Measurements from ENCODE around the gene CERS6.

CERS6 gene

DNA sequence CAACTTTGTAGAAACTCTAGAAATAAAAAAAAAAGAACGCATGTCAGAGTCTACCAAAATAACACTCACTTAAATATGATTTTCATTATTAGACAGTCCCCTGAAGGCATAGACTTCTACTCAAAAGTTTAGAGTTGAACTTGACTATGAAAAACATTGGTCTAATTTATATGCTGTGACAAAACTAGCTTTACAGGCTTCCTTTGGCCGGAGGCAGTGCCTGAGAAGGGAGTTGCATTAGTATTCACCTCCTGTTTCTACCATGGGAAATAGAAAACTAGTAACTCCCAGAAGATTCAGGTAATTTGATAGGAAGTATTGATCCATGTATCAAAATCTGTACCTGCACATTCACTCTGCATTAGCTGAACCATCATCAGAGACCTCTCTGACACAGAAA lies 182.9 kb downstream of the CERS6 start:
- TF ChIP-seq, protein P1, sequence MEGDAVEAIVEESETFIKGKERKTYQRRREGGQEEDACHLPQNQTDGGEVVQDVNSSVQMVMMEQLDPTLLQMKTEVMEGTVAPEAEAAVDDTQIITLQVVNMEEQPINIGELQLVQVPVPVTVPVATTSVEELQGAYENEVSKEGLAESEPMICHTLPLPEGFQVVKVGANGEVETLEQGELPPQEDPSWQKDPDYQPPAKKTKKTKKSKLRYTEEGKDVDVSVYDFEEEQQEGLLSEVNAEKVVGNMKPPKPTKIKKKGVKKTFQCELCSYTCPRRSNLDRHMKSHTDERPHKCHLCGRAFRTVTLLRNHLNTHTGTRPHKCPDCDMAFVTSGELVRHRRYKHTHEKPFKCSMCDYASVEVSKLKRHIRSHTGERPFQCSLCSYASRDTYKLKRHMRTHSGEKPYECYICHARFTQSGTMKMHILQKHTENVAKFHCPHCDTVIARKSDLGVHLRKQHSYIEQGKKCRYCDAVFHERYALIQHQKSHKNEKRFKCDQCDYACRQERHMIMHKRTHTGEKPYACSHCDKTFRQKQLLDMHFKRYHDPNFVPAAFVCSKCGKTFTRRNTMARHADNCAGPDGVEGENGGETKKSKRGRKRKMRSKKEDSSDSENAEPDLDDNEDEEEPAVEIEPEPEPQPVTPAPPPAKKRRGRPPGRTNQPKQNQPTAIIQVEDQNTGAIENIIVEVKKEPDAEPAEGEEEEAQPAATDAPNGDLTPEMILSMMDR (IDR thresholded peaks at IDR 0.05) = no peak

DNA sequence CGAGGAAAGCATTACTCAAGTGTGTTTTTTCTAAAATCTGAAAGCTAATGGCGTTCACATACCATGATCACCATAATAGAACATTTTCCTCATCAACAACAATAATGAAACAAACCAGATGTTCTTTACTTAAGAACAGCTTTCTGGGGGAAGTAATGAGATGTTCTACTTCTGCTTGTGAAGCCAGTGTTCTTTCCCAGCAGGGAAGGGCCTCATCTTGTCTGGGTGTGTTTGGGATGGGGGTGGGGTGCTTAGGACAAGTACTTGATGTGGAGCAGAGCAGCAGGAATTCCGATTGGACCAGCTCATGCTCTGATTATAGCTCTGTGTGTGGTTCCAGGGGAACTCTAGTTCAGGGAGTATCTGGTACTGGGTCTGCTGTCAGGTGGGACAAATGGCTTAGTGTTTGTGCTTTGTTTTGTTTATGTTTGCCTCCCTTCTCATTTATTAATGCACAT lies 183.4 kb downstream of the CERS6 start:
- TF ChIP-seq, protein P1 (IDR thresholded peaks at IDR 0.05) = no peak

DNA sequence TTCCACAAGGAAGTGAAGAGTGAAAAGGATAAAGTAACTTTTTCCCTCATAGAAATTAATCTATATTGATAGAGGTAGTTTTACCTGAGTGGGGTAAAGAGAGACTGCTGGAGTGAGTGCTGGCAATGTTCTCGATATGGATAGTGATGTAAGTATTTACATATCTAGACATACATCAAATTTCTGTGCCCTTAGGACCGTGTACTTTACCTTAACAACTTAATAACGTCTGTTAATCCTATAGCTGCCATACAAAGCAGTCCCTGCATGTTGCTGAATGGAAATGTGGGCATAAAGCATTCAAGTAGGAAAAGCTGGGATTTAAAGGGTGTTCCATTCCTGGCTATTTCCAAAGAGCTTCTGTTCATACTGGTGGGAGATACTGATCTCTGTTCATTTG lies 184.0 kb downstream of the CERS6 start:
- TF ChIP-seq, protein P1 (IDR thresholded peaks at IDR 0.05) = no peak

DNA sequence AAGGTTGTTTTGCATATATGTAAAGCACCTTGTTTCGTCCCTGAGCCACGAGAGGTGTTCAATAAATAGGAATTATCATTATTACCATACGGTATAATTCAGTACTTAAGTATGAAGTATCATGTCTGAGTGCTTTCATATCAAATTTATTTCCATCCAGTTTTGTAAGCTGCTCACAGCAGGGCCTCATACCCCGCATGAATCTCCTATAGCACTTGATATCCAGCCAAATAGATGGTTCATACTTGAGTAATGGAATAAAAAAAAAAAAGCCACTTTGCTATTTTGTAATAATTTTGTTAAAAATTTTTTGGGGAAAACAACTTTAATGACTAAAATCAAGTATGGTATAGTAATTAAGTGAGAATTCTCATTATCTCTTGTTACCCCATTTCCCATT lies 185.6 kb downstream of the CERS6 start:
- TF ChIP-seq, protein P1 (IDR thresholded peaks at IDR 0.05) = no peak

DNA sequence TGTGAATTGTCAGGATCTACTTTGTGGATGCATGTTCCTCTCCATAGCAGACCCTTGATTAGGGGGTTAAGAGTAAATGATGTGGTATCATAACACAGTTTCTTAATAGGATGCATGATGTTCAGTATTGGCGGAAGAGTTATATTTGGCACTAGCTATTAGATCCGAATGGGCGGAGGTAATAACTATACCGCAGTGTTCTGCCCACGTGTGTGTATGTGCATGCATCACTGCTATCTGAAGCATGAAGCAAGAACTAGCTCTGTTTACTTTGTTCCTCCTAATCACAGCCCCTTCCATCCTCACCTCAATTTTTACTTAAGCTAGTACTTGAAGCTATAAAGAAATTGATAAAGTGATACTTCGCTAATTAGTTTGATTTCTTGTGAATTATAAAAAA lies 186.8 kb downstream of the CERS6 start:
- TF ChIP-seq, protein P1 (IDR thresholded peaks at IDR 0.05) = no peak

DNA sequence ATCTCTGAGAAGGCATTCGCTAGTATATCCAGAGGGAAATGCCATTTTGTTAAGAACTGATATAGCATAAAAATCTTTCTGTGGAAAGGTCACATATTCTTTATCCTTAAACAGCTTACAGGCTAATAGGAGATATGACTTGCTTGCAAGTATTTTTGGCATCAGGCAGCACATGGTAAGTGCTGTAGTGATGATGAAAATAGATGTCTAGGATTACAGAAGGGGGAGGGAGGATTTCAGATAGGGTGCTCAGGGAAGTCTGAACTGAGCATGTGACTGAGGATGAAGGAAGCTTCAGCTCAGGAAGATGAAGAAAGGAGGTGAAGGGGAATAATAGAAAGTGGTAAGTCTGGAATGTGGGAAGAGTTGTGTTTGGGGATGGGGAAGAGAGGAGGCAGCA lies 187.9 kb downstream of the CERS6 start:
- TF ChIP-seq, protein P1 (IDR thresholded peaks at IDR 0.05) = no peak

DNA sequence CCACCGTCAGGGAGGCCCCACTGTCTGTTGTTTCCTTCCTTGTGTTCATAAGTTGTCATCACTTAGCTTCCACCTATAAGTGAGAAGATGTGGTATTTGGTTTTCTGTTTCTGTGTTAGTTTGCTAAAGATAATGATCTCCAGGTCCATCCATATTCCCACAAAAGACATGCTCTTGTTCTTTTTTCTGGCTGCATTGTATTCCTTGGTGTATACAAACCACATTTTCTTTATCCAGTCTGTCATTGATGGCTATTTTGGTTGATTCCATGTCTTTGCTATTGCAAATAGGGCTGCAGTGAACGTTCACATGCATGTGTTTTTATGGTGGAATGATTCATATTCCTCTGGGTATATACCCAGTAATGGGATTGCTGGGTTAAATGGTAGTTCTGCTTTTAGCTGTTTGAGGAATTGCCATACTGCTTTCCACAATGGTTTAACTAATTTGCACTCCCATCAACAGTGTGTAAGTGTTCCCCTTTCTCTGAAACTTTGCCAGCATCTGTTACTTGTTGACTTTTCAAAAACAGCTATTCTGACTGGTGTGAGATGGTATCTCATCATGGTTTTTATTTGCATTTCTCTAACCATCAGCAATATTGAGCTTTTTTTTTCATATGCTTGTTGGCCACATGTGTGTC lies 189.7 kb downstream of the CERS6 start:
- TF ChIP-seq, protein P1 (IDR thresholded peaks at IDR 0.05) = no peak

DNA sequence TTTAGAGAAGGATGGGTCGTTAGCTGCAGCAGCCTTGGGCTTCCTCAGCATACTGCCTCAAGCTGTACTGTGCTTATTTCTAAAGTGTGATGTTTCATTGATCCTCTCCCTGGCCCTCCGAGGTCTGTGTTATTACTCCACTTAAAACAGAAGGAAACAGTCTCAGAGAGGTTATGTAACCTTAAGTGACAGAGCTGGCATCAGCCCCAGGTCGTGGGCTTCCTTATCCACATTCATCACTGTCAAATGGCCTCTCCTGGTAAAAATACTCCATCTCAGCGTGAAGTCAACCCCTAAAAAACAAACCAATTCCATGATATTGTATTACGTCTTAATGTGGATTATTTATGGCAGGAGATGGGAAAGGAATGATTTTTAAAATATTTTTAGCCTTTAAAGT lies 193.0 kb downstream of the CERS6 start:
- TF ChIP-seq, protein P1 (IDR thresholded peaks at IDR 0.05) = no peak

Data from LNCAP (cell line).